ENCODE measurements around the gene PRKCQ. TPM values are rescaled to one million over a fixed set of nuclear protein-coding genes. Genes with fewer than 3 reads are reported as not detected.

The PRKCQ gene
- total and polyA plus RNA-seq, 2 of the 13 experiments (the other 11 are each of a cell fraction or from before 2014, with no cell fraction given) = 0.13 to 0.35 TPM

GRCh38 chr10:6401558-6402348 lies 178.3 kb downstream of the PRKCQ start (continued):
- no peak for TF ChIP-seq ZHX2 (IDR thresholded peaks at IDR 0.05; ENCODE audit: low read depth)
- no peak for TF ChIP-seq ZHX2 (CRISPR knock-in tag; IDR thresholded peaks at IDR 0.05; ENCODE audit: borderline replicate concordance)
- TF ChIP-seq RERE (CRISPR knock-in tag; IDR thresholded peaks at IDR 0.05; ENCODE audit: low read depth) = no peak
- no peak for TF ChIP-seq ZNF138 (CRISPR knock-in tag; IDR thresholded peaks at IDR 0.05; ENCODE audit: low read depth)
- TF ChIP-seq CSRNP2 (CRISPR knock-in tag; conservative IDR thresholded peaks at IDR 0.05; ENCODE audit: low read depth) = no peak
- TF ChIP-seq ZNF790 (CRISPR knock-in tag; IDR thresholded peaks at IDR 0.05; ENCODE audit: borderline replicate concordance) = no peak
- TF ChIP-seq ZNF18 (CRISPR knock-in tag; IDR thresholded peaks at IDR 0.05; ENCODE audit: insufficient replicate concordance) = no peak
- TF ChIP-seq ZBTB26 (CRISPR knock-in tag; IDR thresholded peaks at IDR 0.05; ENCODE audit: borderline replicate concordance) = no peak
- no peak for TF ChIP-seq ZBTB3 (CRISPR knock-in tag; IDR thresholded peaks at IDR 0.05; ENCODE audit: borderline replicate concordance, low read depth)
- no peak for TF ChIP-seq ZFY (CRISPR knock-in tag; IDR thresholded peaks at IDR 0.05)

Measured in HepG2 (cell line).